ENCODE data around the gene S1PR1.

- TF ChIP-seq CTCF (IDR thresholded peaks at IDR 0.05), result no peak
- TF ChIP-seq POLR2A (IDR thresholded peaks at IDR 0.05), result no peak
Observed at GRCh38 chr1:101221945-101222429, 14.8 kb upstream of the S1PR1 start.

Measured in heart left ventricle (tissue), 13 donors.